T-cell (primary cell): Measurements from ENCODE around the gene NRAP. TPM values are rescaled to one million over a fixed set of nuclear protein-coding genes. Genes with fewer than 3 reads are reported as not detected.

Experiments
- ATAC-seq, 4 experiments: fragments of 200-7000 bp in 3 of 4; fragments of 150-1000 bp in 1 of 4; cut with Tn5 transposase; replicated peaks in 1 of 4; 1 replicate in 3 of 4; 2 replicates in 1 of 4; pipeline ENCODE4 v1.10.0; 2021; ENCODE audit warnings: moderate library complexity in 3 of 4, mild to moderate bottlenecking in 2 of 4, moderate number of reproducible peaks in 1 of 4
- CTCF ChIA-PET, 2 donors: fragments of 300-600 bp; sonication (Branson Sonifier 250); formaldehyde crosslinking; loops; one replicate each; lab custom pipeline; 2022; ENCODE audit warnings: antibody characterized with exemption in 2 of 2; lab: Charles Lee
- POLR2A ChIA-PET, 2 donors: fragments of 300-600 bp; sonication (Branson Sonifier 250); formaldehyde crosslinking; loops; one replicate each; lab custom pipeline; 2022; ENCODE audit warnings: antibody characterized with exemption in 2 of 2; lab: Charles Lee
- DNase-seq, 35 experiments: peaks; one replicate each; pipeline versions ENCODE4 v3.0.0 to v3.0.0-alpha.2; 2013 to 2023
- H3K27ac ChIP-seq: one replicate; pipeline ENCODE4 v1.5.1; 2013; ENCODE audit warnings: low read length
- H3K27me3 ChIP-seq, 2 experiments: replicated peaks in 1 of 2; 1 replicate in 1 of 2; 2 replicates in 1 of 2; pipeline versions ENCODE4 v1.6.1 to v1.7.0; 2013; ENCODE audit warnings: low read length in 1 of 2, mixed read lengths in 1 of 2; ENCODE audit not compliant: control insufficient read depth in 2 of 2, insufficient read depth in 2 of 2; ENCODE audit errors: extremely low read depth in 1 of 2
- H3K36me3 ChIP-seq, 2 donors: 1 replicate in 1 of 2; 2 replicates in 1 of 2; pipeline versions ENCODE4 v1.6.1 to v1.7.0; 2013; ENCODE audit warnings: low read length in 1 of 2; ENCODE audit not compliant: control insufficient read depth in 2 of 2, insufficient read depth in 1 of 2; ENCODE audit errors: extremely low read depth in 1 of 2
- H3K4me1 ChIP-seq, 2 experiments: 1 replicate in 1 of 2; 2 replicates in 1 of 2; pipeline versions ENCODE4 v1.6.1 to v1.7.0; 2013; ENCODE audit warnings: low read length in 2 of 2, mixed read lengths in 1 of 2; ENCODE audit not compliant: insufficient read depth in 2 of 2, control insufficient read depth in 1 of 2; ENCODE audit errors: extremely low read depth in 1 of 2
- H3K4me3 ChIP-seq, 2 donors: 1 replicate in 1 of 2; 2 replicates in 1 of 2; pipeline versions ENCODE4 v1.5.1 to v1.7.0; 2013; ENCODE audit warnings: mild to moderate bottlenecking in 2 of 2, low read length in 1 of 2, moderate library complexity in 1 of 2; ENCODE audit not compliant: control insufficient read depth in 1 of 2; ENCODE audit errors: extremely low read depth in 1 of 2
- H3K9me3 ChIP-seq: 2 replicates; pipeline ENCODE4 v1.7.0; 2013
- H3K27ac Mint-ChIP-seq, 2 donors: one replicate each; pipeline ENCODE4 v1.8.0; 2020 to 2021; ENCODE audit warnings: mild to moderate bottlenecking in 2 of 2, mixed read lengths in 2 of 2
- H3K27me3 Mint-ChIP-seq, 2 donors: one replicate each; pipeline ENCODE4 v1.8.0; 2021 to 2022; ENCODE audit warnings: mixed read lengths in 2 of 2
- H3K36me3 Mint-ChIP-seq: one replicate; pipeline ENCODE4 v1.8.0; 2021; ENCODE audit warnings: mixed read lengths
- H3K4me1 Mint-ChIP-seq, 3 donors: one replicate each; pipeline ENCODE4 v1.8.0; 2020 to 2022; ENCODE audit warnings: mixed read lengths in 3 of 3, mild to moderate bottlenecking in 1 of 3
- H3K4me3 Mint-ChIP-seq, 3 donors: one replicate each; pipeline ENCODE4 v1.8.0; 2020 to 2022; ENCODE audit warnings: mild to moderate bottlenecking in 3 of 3, mixed read lengths in 3 of 3, moderate library complexity in 3 of 3
- H3K9me3 Mint-ChIP-seq, 3 donors: one replicate each; pipeline ENCODE4 v1.8.0; 2020 to 2022; ENCODE audit warnings: mixed read lengths in 3 of 3
- WGBS: methylation state at CpG from one replicate; pipeline ENCODE4 v1.1.5; 2013; ENCODE audit warnings: missing lambda C conversion rate; ENCODE audit not compliant: insufficient coverage; 5-methylcytosine and 5-hydroxymethylcytosine counted together
- total RNA-seq, 35 experiments: library from RNA in 6 of 35; stranded (reverse) in 6 of 35; fragments of 120-200 nt in 1 of 35; gene quantifications; one replicate each; pipeline versions ENCODE4 v1.2.1 to v1.2.4 and lab custom pipeline; 2013 to 2026

Gene NRAP
- total RNA-seq, 5 donors from 2014 or later (not counting 1 experiment from before 2014, with no cell fraction given) = not detected

DNA sequence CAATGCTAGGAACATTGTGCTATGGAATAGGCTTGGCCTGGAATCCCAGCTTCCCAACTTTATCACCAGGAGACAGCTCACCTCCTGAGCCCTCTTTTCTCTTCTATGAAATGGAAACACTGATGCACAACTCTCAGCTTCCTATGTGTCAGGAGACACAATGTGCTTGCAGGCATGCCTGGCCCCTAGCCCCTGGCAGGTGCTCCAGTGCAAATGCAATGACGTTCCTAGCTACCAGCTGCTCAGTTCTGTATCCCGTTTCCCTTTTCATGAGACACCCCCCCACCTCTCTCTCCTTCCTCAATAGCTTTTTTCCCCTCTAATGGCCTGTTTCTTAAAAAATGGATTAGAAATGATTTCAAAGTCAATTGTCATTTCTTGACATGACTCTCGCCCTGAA lies 80.3 kb downstream of the NRAP start:
- Mint-ChIP-seq H3K36me3 (no peaks in the 10 kb centered on the region), H3K9me3 (no peaks in the 10 kb centered on the region), H3K27ac (no peak overlapping the region), H3K4me3 (no peak overlapping the region), H3K27me3 (peaks cover 5 to 22% of the 10 kb centered on the region in 2 donors), H3K4me1 (no peaks in the 10 kb centered on the region)
- H3K4me1 ChIP-seq = no peaks in the 10 kb centered on the region
- ATAC-seq = no peak
- DNase-seq = no peak
- H3K27ac ChIP-seq = no peak overlapping the region
- peaks cover 0 to 9% of the 10 kb centered on the region in 2 experiments for H3K27me3 ChIP-seq
- POLR2A ChIA-PET = no interaction called here
- CTCF ChIA-PET = interaction anchor here in 1 of 2 donors (0.6 kb wide), 1 partner anchor 872 kb away, joined by 3 read pairs; no protein-coding TSS in a partner anchor
- no peaks in the 10 kb centered on the region for H3K9me3 ChIP-seq
- H3K36me3 ChIP-seq = no peaks in the 10 kb centered on the region
- no peak overlapping the region for H3K4me3 ChIP-seq
- WGBS = 42% methylated on average over 2 of the region's 3 CpGs

DNA sequence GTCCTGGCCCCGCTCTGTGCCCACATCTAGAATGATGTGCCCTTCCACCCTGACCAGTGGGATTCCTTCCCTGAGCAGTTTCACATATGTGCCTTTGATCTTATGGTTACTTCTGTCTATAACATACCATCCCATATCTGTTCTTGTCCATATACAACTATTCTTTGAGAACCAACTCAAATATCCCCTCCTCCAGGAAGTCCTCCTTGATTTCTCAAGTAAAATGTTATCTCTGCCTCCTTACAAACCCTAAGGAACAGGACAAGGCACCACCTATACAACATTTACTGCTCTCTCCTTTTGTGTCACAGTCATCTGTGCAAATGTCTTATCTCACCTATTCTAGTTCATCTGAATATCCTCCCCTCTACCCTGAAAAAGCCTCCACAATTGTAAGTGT lies 82.7 kb downstream of the NRAP start:
- no peaks in the 10 kb centered on the region for H3K9me3 Mint-ChIP-seq
- H3K4me3 Mint-ChIP-seq = no peak overlapping the region
- Histone ChIP-seq H3K36me3 (no peaks in the 10 kb centered on the region), H3K27ac (no peak overlapping the region), H3K27me3 (peaks cover 0 to 12% of the 10 kb centered on the region in 2 experiments), H3K9me3 (no peaks in the 10 kb centered on the region), H3K4me3 (no peak overlapping the region), H3K4me1 (no peaks in the 10 kb centered on the region)
- no peak overlapping the region for H3K27ac Mint-ChIP-seq
- ChIA-PET CTCF (no interaction called here), POLR2A (no interaction called here)
- H3K4me1 Mint-ChIP-seq = no peaks in the 10 kb centered on the region
- H3K27me3 Mint-ChIP-seq = peaks cover 12 to 22% of the 10 kb centered on the region in 2 donors
- no peak for DNase-seq
- WGBS = 57% methylated on average over 1 of the region's 1 CpG
- ATAC-seq = no peak
- H3K36me3 Mint-ChIP-seq = no peaks in the 10 kb centered on the region

DNA sequence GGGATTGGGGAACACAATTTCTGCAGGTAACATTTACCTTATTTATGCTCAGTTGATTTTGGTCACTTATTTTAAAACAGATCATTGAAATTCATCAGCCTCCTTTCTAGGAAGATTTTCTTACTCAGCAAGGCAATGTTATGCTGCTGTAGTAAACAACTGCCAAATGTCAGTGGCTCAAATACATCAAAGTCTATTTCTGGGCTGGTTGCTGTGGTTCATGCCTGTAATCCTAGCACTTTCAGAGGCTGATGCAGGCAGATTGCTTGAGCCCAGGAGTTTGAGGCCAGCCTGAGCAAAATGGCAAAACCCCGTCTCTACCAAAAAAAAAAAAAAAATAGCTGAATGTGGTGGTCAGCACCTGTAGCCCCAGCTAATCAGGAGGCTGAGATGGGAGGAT lies 85.1 kb downstream of the NRAP start:
- Mint-ChIP-seq H3K27me3 (peaks cover 12 to 19% of the 10 kb centered on the region in 2 donors), H3K4me1 (no peaks in the 10 kb centered on the region), H3K27ac (no peak overlapping the region), H3K4me3 (no peak overlapping the region), H3K36me3 (no peaks in the 10 kb centered on the region), H3K9me3 (no peaks in the 10 kb centered on the region)
- no peaks in the 10 kb centered on the region for H3K36me3 ChIP-seq
- POLR2A ChIA-PET = no interaction called here
- H3K4me3 ChIP-seq = no peak overlapping the region
- peaks cover 0 to 8% of the 10 kb centered on the region in 2 experiments for H3K27me3 ChIP-seq
- H3K27ac ChIP-seq = no peak overlapping the region
- no CpG with 5 or more reads among the region's 1 CpG for WGBS
- no peaks in the 10 kb centered on the region for H3K9me3 ChIP-seq
- DNase-seq (no peak), ATAC-seq (no peak)
- H3K4me1 ChIP-seq = no peaks in the 10 kb centered on the region
- CTCF ChIA-PET = no interaction called here

DNA sequence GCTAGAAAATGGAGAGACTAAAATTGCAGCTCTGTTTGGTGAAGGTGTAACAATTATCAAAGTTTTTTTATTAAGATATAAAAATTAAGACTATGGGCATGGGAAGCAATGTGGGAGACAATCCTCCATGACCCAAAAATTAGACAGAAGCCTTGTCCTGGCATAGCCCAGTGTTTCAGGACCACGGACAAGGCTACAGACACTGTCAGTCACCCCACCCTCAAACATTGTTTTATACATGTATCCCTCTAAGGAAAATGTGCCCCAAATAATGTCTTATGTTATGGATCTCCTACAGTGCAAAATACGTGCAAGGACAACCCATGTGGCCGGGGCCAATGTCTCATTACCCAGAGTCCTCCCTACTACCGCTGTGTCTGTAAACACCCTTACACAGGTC lies 87.0 kb downstream of the NRAP start:
- ATAC-seq (no peak), DNase-seq (no peak)
- ChIA-PET POLR2A (no interaction called here), CTCF (no interaction called here)
- no peak overlapping the region for H3K4me3 ChIP-seq
- WGBS = 67% methylated on average over 3 of the region's 4 CpGs
- Mint-ChIP-seq H3K27me3 (peaks cover 12 to 14% of the 10 kb centered on the region in 2 donors), H3K4me1 (no peaks in the 10 kb centered on the region), H3K4me3 (no peak overlapping the region), H3K9me3 (no peaks in the 10 kb centered on the region), H3K36me3 (no peaks in the 10 kb centered on the region), H3K27ac (no peak overlapping the region)
- H3K27ac ChIP-seq = no peak overlapping the region
- no peaks in the 10 kb centered on the region for H3K36me3 ChIP-seq
- no peaks in the 10 kb centered on the region for H3K9me3 ChIP-seq
- H3K4me1 ChIP-seq = no peaks in the 10 kb centered on the region
- peaks cover 2 to 7% of the 10 kb centered on the region in 2 experiments for H3K27me3 ChIP-seq

DNA sequence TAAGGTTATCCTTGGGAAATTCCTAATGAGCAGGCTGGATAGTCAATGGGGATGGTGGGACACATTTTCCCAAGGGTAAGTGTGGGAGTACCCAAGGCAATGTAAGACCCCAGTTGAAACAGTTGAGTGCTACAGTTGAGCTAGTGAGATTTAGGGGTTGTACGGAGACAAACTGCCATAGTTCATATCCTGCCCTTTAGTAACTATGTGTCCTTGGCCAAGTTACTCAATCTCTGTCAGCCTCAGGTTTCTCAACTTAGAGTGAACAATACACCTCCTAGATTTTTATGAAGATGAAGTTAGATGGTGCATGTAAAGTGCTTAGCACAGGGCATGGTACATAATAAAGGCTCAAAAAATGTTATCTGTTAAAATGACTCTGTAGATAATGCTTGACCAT lies 90.5 kb downstream of the NRAP start:
- POLR2A ChIA-PET = no interaction called here
- DNase-seq = no peak
- no peak for ATAC-seq
- Mint-ChIP-seq H3K4me1 (no peaks in the 10 kb centered on the region), H3K27ac (no peak overlapping the region), H3K4me3 (no peak overlapping the region), H3K36me3 (no peaks in the 10 kb centered on the region), H3K27me3 (peaks cover 7 to 8% of the 10 kb centered on the region in 2 donors), H3K9me3 (no peaks in the 10 kb centered on the region)
- Histone ChIP-seq H3K4me3 (no peak overlapping the region), H3K36me3 (no peaks in the 10 kb centered on the region), H3K9me3 (no peaks in the 10 kb centered on the region), H3K27ac (no peak overlapping the region), H3K4me1 (no peaks in the 10 kb centered on the region), H3K27me3 (peaks cover 2 to 3% of the 10 kb centered on the region in 2 experiments)
- CTCF ChIA-PET = no interaction called here
- WGBS = no CpG with 5 or more reads among the region's 1 CpG

DNA sequence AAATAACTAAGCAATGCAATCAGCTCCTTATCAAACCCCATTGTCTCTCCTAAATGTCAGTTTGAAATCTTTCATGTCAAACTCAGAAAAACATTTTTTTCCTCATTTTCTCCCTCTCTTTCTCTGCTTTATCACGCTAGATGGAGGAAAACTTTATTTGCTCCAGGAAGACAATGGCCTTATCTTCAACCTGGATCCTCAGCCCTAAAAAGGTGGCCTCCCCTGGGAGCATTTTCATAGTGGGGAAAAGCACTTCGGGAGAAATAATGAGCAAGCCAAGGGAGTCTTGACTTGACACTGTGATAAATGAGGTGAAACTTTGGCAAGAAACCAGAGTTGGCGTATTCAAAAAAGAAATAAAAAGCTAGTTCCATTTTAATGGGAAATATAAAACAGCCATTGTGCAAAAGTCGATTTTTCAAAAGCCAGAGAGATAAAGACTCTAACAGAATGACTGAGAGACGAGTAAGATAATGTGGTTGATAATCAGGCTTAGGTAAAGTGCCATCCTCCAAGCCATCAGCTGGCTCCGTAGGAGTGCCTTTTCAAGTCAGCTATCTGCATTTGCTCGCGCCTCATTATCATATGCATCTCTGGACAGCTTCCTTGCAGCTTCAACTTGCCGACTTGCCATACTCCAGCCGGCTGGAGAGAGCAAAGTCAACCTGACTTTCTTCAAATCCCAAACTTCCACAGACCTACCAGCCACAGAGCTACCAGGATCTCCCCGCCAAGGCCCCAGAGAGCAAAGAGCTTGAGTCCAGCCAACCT lies 91.1 kb downstream of the NRAP start:
- H3K27me3 ChIP-seq = peaks cover 0 to 2% of the 10 kb centered on the region in 2 experiments
- ATAC-seq = no peak
- no peak for DNase-seq
- WGBS = 53% methylated on average over 8 of the region's 11 CpGs
- no peaks in the 10 kb centered on the region for H3K4me1 ChIP-seq
- no peaks in the 10 kb centered on the region for H3K9me3 Mint-ChIP-seq
- no peak overlapping the region for H3K27ac ChIP-seq
- no peak overlapping the region for H3K4me3 Mint-ChIP-seq
- H3K4me1 Mint-ChIP-seq = no peaks in the 10 kb centered on the region
- no peak overlapping the region for H3K4me3 ChIP-seq
- CTCF ChIA-PET = interaction anchor here in 1 of 2 donors (0.8 kb wide), 1 partner anchor 1116 kb away, joined by 3 read pairs; no protein-coding TSS in a partner anchor
- H3K36me3 ChIP-seq = no peaks in the 10 kb centered on the region
- POLR2A ChIA-PET = no interaction called here
- no peak overlapping the region for H3K27ac Mint-ChIP-seq
- no peaks in the 10 kb centered on the region for H3K9me3 ChIP-seq
- peaks cover 4 to 10% of the 10 kb centered on the region in 2 donors for H3K27me3 Mint-ChIP-seq
- H3K36me3 Mint-ChIP-seq = no peaks in the 10 kb centered on the region
